Measurements from ENCODE around the gene TSPAN32.
A peak's percentile ranks its signal among the peaks of the same experiment; 100 is the strongest.

TSPAN32 gene
- total RNA-seq = 11.1 to 52.2 (median 30.3) reads per million in 4 experiments

DNA sequence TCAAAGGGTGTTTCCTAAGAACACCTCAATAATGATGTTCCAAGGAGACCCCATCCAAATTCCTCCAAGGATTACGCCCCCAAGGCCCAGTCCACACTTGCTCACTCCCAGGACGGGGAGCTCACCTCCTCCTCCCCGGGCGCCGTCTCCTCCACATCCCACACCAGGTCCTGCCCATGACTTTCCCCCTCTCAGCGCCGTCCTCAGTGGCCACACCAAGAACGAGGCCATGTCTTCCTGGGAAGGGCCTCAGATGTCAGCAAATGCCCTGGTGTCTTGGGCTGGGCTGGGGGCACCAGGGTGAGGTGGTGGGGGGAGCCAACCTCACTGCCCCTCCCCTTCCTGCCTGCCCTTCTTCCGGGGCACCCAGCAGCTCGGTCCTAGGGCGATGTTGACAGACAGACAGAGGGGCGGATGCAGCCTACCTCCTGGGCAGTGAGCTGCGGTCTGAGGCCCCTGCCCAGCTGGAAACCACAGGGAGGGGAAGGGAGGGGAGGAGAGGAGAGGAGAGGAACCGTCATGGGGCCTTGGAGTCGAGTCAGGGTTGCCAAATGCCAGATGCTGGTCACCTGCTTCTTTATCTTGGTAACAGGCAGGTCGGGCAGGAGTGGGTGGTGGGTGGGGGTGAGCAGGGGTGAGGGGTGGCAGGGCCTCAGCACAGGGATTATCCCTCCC is at the start of gene TSPAN32, which contains the start of gene C11orf21:
TSPAN32 (plus strand) TSS at position 383 of the 675 bp plus-strand sequence; CDS start at position 520, 137 bp downstream.
C11orf21 (minus strand) TSS at position 288 of the 675 bp plus-strand sequence; CDS start at position 178, 110 bp downstream.
- peak; percentile 59 for DNase-seq

DNA sequence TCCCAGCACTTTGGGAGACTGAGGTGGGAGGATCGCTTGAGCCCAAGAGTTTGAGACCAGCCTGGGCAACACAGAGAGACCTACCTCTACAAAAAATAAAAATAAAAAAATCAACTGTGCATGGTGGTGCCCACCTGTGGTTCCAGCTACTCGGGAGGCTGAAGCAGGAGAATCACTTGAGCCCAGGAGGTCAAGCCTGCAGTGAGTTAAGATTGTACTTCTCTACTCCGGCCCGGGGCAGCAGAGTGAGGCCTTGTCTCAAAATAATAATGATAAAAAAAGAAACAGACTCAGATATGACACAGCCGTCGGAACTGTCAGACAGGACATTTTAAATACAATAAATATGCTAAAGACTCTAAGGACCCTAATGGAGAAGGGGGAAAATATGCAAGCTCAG is 49.8 kb upstream of the TSPAN32 start:
- no peak for DNase-seq

GRCh38 chr11:2256293-2256913 is 45.4 kb upstream of the TSPAN32 start:
- DNase-seq = no peak

DNA sequence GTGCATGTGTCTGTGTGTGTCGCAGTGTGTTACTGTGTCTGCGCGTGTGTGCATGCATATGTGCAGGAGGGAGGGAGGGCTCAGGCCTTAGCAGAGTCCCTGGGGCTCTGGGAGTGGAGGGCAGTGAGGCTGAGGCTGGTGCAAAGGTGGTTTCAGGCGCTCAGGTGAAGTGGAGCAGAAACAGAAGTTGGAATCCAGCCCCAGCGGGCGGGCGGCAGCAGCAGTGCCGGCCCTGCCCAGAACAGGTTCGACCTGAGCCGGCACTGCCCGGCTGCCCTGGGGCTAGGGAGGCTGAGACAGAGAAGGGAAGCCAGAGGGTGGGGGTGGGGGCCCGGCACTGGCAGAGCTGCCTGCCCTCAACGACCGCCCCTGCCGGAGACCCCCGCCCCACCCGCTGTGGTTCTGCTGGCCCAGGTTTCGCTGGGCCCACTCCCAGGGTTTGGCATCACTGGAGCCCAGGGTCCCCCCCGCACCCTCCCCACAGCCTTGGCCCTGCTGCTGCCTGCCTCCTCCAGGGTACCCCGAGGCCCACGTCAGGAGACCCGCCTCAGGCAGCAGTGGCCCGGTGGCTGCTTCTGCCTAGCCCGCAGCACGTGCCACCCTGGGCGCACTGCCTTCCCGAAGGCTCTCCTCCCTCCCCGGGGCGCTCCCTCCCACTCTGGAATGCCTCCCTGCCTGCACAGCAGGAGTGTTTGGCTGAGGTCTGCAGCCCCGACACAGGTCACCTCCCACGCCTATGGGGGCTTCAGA is 44.7 kb upstream of the TSPAN32 start:
- DNase-seq = no peak

- no peak for DNase-seq
Observed at GRCh38 chr11:2258501-2259465, 43.0 kb upstream of the TSPAN32 start.

GRCh38 chr11:2259466-2259830 is 42.4 kb upstream of the TSPAN32 start:
- DNase-seq = no peak

- no peak for DNase-seq
Observed at GRCh38 chr11:2259897-2260451, 41.8 kb upstream of the TSPAN32 start.

- DNase-seq = no peak
Observed at GRCh38 chr11:2260491-2261364, 41.1 kb upstream of the TSPAN32 start.

- no peak for DNase-seq
Observed at GRCh38 chr11:2261436-2262230, 40.2 kb upstream of the TSPAN32 start.

DNA sequence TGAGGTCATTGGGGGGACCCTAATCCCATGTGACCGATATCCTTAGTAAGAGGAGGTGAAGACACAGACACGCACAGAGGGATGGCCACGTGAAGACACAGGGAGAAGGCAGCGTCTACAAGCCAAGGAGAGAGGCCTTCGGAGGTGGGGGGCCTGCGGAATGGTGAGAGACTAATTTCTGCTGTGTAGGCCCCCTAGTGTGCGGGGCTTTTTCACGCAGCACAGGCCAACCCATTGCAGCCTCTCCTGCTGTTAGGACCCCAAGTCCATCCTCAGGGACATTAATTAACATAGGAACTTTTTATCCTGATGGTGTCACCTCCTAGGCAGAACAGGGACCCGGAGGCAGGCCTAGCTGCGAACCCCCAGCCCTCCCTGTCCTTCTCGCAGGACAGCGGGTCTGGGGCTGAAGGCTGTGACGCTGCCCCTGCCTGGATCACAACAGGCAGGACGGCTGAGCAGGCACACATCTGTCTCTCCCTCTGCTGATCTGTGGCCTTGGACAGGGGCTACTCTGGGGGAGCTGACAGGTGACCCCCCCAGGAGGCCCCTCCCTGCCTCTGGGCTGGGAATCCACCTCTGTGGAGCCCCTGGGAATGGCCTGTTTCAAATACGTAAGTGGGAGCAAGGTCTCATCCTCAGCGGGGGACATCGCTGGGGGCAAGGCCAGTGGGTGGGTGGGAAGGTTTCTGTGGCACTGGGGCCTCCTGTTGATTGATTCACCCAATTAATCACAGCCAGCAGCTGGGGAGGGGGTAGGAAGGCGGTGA is 39.3 kb upstream of the TSPAN32 start:
- DNase-seq = no peak

DNA sequence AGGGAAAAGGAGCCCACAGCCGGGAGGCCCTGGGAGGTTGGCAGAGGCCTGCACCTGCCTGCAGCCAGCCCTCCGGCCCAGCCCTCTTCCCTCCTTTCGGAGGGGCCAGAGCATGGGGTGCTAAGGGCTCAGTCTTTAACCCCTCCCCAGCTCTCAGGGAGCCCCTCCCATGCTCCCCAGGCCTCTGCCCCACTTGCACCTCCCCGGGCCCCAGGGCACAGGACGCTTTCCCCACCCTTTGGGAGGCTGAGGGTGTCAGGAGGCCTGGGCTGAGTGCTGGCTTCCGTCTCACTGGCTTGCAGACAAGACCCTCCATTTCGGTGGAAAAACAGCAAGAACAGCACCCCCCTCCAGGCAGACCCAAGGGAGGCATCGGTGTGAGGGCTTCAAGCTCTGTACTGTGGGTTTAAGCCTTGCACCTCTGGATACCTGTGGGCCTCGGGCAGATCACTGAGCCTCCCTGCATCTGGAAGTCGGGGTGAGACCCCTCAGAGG is 38.7 kb upstream of the TSPAN32 start:
- no peak for DNase-seq

DNA sequence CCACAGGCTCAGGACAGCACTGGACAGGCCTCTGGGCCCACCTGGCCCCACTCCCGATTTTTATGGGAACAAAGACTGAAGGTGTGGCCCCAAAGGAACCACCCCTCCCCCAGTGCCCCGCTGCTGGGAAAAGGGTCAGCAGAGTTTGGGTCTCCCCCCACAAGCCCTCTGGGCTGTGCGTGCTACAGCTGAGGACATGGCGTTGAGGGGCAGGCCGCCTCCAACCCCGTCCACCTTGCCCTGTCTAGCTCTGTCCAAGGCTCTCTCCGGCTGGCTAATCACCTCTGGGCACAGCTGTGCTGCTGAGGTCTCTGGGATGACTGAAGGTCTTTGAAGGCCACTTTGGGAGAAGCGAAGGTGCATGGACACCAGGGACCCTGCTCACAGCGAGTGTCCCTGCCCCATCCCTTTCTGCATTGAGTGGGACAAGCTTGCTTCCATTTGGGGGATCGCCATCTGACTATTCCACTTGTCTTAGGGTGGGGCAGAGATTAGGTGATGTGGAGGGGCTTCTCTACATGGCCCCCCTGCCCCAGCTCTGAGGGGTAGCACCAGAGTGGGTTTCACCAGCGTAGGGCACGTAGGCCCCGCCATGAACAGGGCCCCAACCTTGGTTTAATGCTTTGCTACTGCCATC is 38.0 kb upstream of the TSPAN32 start:
- no peak for DNase-seq

- no peak for DNase-seq
Observed at GRCh38 chr11:2264366-2265053, 37.3 kb upstream of the TSPAN32 start.

DNA sequence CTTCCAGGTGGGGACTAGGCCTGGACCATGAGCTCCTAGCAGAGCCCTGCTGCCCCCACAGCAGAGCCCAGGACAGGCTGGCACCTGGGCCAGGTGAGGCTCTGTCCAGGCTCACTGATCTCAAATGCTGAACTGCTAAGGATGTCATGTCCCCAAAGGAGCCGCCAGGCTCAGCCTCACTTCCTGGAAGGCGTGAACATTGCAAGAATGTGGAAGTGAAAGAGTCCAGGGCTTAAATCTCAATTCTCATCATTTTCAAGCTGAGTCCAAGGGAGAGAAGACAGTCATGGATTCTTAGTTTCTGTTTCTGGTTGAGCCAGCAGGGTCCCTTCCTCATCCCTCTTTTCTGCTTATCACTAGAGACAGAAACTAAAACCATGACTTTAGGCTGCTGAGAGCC is 36.4 kb upstream of the TSPAN32 start:
- DNase-seq = no peak

DNA sequence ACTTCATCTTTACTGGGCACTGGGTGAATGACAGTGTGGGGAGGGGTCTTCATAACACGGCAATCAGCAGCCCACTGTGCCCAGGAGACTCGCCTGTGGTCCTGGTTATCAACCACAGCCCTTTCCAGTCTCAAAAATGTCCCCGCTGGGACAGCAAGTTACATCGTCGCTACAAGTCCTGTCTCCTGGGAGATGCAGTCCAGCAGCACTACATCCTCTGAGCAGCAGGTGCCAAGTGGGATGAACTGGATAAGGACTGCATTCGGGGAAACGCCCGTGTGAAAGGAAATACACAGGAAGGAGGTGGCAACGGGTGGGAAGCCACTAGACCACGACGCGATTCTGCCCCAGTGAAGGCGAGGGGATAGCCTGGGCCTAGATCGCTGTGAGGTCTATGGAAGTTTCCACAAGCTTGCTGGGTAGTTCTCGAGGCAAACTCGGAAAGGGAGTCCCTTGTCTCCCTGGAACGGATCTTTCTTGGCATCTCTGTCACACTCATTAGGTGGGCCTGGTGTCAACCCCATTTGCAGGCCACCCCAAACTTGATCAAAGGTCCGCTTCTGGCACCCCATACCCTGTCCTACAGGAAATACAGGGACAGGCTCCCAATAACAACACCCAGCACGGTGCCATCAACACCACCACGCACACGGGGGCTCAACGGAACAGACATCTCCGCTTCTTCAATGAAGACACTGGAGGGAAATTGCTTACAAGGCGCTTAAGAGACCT is 35.8 kb upstream of the TSPAN32 start:
- no peak for DNase-seq

GRCh38 chr11:2266586-2267305 is 35.1 kb upstream of the TSPAN32 start:
- no peak for DNase-seq

All from effector CD8-positive, alpha-beta T cell (primary cell).